ENCODE measurements around the gene MAT2B. TPM values are rescaled to one million over a fixed set of nuclear protein-coding genes. Genes with fewer than 3 reads are reported as not detected.

MAT2B gene
- total and polyA plus RNA-seq, 9 donors: 34.8 to 56.8 (median 51.0) TPM

GRCh38 chr5:163565492-163565891 is 60.1 kb downstream of the MAT2B start:
- Histone ChIP-seq H3K36me3 (ENCODE audit: control insufficient read depth, insufficient read depth, low read length) (no peaks in the 10 kb centered on the region), H3K4me1 (ENCODE audit: control insufficient read depth, insufficient read depth, low read length) (peaks cover 10% of the 10 kb centered on the region), H3K27me3 (ENCODE audit: control insufficient read depth, insufficient read depth, low read length) (peaks cover 16% of the 10 kb centered on the region), H3K4me3 (ENCODE audit: low read length) (peak overlapping the region; percentile 26), H3K27ac (ENCODE audit: low read length) (no peak overlapping the region), H3K9me3 (replicated peaks; ENCODE audit: control insufficient read depth, low read depth, low read length) (no peaks in the 10 kb centered on the region)
- WGBS (ENCODE audit: insufficient coverage): 0% methylated on average over 3 of the region's 11 CpGs
- DNase-seq: peak; percentile 17

GRCh38 chr5:163565931-163566608 is 60.7 kb downstream of the MAT2B start:
- Histone ChIP-seq H3K36me3 (ENCODE audit: control insufficient read depth, insufficient read depth, low read length) (no peaks in the 10 kb centered on the region), H3K27me3 (ENCODE audit: control insufficient read depth, insufficient read depth, low read length) (peaks cover 16% of the 10 kb centered on the region), H3K9me3 (replicated peaks; ENCODE audit: control insufficient read depth, low read depth, low read length) (no peaks in the 10 kb centered on the region), H3K27ac (ENCODE audit: low read length) (no peak overlapping the region), H3K4me1 (ENCODE audit: control insufficient read depth, insufficient read depth, low read length) (peaks cover 10% of the 10 kb centered on the region), H3K4me3 (ENCODE audit: low read length) (peak overlapping the region; percentile 26)
- 6% methylated on average over 32 of the region's 32 CpGs for WGBS (ENCODE audit: insufficient coverage)
- peak; percentile 39 for DNase-seq

DNA sequence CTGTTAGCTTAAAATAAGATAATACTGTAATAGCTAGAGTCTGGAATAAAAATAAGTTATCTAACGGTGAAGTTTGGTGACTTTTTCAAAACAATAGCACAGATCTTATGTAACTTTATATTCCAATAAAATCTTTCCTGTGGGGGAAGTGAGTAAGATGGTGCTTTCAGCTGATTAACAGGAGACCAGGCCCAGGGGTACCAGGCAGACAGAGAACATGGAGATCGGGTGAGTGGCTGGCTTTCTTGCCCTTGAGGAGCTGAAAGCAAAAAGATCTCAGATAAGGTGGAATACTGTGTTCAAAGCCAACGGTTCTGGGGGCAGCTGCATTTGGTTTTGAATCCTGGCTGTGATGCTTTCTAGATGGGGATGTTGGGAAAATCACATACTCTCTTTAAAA is 61.3 kb downstream of the MAT2B start:
- Histone ChIP-seq H3K4me1 (ENCODE audit: control insufficient read depth, insufficient read depth, low read length) (peaks cover 10% of the 10 kb centered on the region), H3K27me3 (ENCODE audit: control insufficient read depth, insufficient read depth, low read length) (peaks cover 16% of the 10 kb centered on the region), H3K27ac (ENCODE audit: low read length) (no peak overlapping the region), H3K36me3 (ENCODE audit: control insufficient read depth, insufficient read depth, low read length) (no peaks in the 10 kb centered on the region), H3K4me3 (ENCODE audit: low read length) (no peak overlapping the region), H3K9me3 (replicated peaks; ENCODE audit: control insufficient read depth, low read depth, low read length) (no peaks in the 10 kb centered on the region)
- DNase-seq: no peak
- 20% methylated on average over 1 of the region's 3 CpGs for WGBS (ENCODE audit: insufficient coverage)

GRCh38 chr5:163567811-163568210 is 62.4 kb downstream of the MAT2B start:
- Histone ChIP-seq H3K4me1 (ENCODE audit: control insufficient read depth, insufficient read depth, low read length) (peaks cover 10% of the 10 kb centered on the region), H3K27ac (ENCODE audit: low read length) (no peak overlapping the region), H3K36me3 (ENCODE audit: control insufficient read depth, insufficient read depth, low read length) (no peaks in the 10 kb centered on the region), H3K4me3 (ENCODE audit: low read length) (no peak overlapping the region), H3K27me3 (ENCODE audit: control insufficient read depth, insufficient read depth, low read length) (peaks cover 16% of the 10 kb centered on the region), H3K9me3 (replicated peaks; ENCODE audit: control insufficient read depth, low read depth, low read length) (no peaks in the 10 kb centered on the region)
- WGBS (ENCODE audit: insufficient coverage): 84% methylated on average over 1 of the region's 1 CpG
- DNase-seq: no peak

Other genes starting within 250 kb of the MAT2B start
- gene CCNG1, start 68.0 kb upstream of the MAT2B start, total RNA-seq: 342 TPM
- 100 to 1,000 TPM; 194 to 376 (median 267) TPM for gene CCNG1, start 68.0 kb upstream of the MAT2B start, polyA plus RNA-seq (ENCODE audit: insufficient read depth in 1 of 8, insufficient read length in 8 of 8, low replicate concordance in 1 of 8)
- 24.3 TPM for gene NUDCD2, start 45.5 kb upstream of the MAT2B start, total RNA-seq
- gene NUDCD2, start 45.5 kb upstream of the MAT2B start, polyA plus RNA-seq (ENCODE audit: insufficient read depth in 1 of 8, insufficient read length in 8 of 8, low replicate concordance in 1 of 8): 10 to 100 TPM; 39.3 to 45.0 (median 42.2) TPM
- 10.8 TPM for gene HMMR, start 45.0 kb upstream of the MAT2B start, total RNA-seq
- gene HMMR, start 45.0 kb upstream of the MAT2B start, polyA plus RNA-seq (ENCODE audit: insufficient read depth in 1 of 8, insufficient read length in 8 of 8, low replicate concordance in 1 of 8): 10 to 100 TPM in 5 of 8 donors, 1 to 10 TPM in 3; 7.8 to 13.4 (median 10.4) TPM

Data from muscle of leg (tissue), 11 donors.